Prostate gland (tissue), 2 donors: Measurements from ENCODE around the gene PDSS2. TPM values are rescaled to one million over a fixed set of nuclear protein-coding genes. Genes with fewer than 3 reads are reported as not detected.
"Not testable (repeated sequence)": the region's sequence is repeated elsewhere in the genome, so short reads cannot be mapped to it uniquely, and the experiment has no call there.

Experiments used
- DNase-seq: peaks from one replicate; pipeline ENCODE4 v3.0.0-alpha.2; 2019; ENCODE audit warnings: low spot score
- H3K27ac ChIP-seq, 2 donors: fragments of 200-600 bp; sonication (generic); 2 replicates each; pipeline ENCODE4 v1.5.1; 2017 to 2019
- H3K27me3 ChIP-seq: fragments of 200-600 bp; sonication (generic); replicated peaks from 2 replicates; pipeline ENCODE4 v1.5.1; 2019; ENCODE audit not compliant: insufficient read depth
- H3K36me3 ChIP-seq, 2 donors: fragments of 200-600 bp; sonication (generic); 1 replicate in 1 of 2; 2 replicates in 1 of 2; pipeline versions ENCODE4 v1.5.1 to v1.8.1; 2017 to 2019
- H3K4me1 ChIP-seq: fragments of 200-600 bp; sonication (generic); replicated peaks from 2 replicates; pipeline ENCODE4 v1.5.1; 2019
- H3K4me3 ChIP-seq, 2 donors: fragments of 200-600 bp; sonication (generic); 2 replicates each; pipeline ENCODE4 v1.5.1; 2017 to 2019
- H3K9me3 ChIP-seq: fragments of 200-600 bp; sonication (generic); 2 replicates; pipeline ENCODE4 v1.5.1; 2017
- CTCF ChIP-seq, 4 experiments: fragments of 200-600 bp in 2 of 4; fragments of 450-650 bp in 2 of 4; sonication (generic) in 2 of 4; IDR thresholded peaks; 1 replicate in 3 of 4; 2 replicates in 1 of 4; pipeline ENCODE4 v1.5.1; 2016 to 2019; ENCODE audit warnings: antibody characterized with exemption in 4 of 4, mild to moderate bottlenecking in 2 of 4, moderate library complexity in 2 of 4
- POLR2A ChIP-seq: fragments of 450-650 bp; IDR thresholded peaks from one replicate; pipeline ENCODE4 v1.6.1; 2016; ENCODE audit warnings: antibody characterized with exemption, mild to moderate bottlenecking
- POLR2AphosphoS5 ChIP-seq: sonication (generic); formaldehyde crosslinking; IDR thresholded peaks from one replicate; pipeline ENCODE4 v1.6.1; 2017; ENCODE audit warnings: antibody characterized with exemption
- WGBS: methylation state at CpG from one replicate; pipeline ENCODE4 v1.1.5; 2018; 5-methylcytosine and 5-hydroxymethylcytosine counted together
- intact Hi-C: fragments of 100-400 bp; cut with DNase I; formaldehyde crosslinking; loops from one replicate; pipeline ENCODE4 v1.14.2; 2022
- total RNA-seq, 2 donors: library from RNA; depleted of rRNA; stranded (reverse); fragments of >200 nt; gene quantifications; one replicate each; pipeline ENCODE4 v1.1.0, GENCODE V29; 2016

PDSS2 gene
- total RNA-seq, 2 donors from 2014 or later = 12.7 to 35.3 TPM

GRCh38 chr6:107435798-107436197 lies 23.6 kb downstream of the PDSS2 start:
- 60% methylated on average over 3 of the region's 3 CpGs for WGBS
- H3K4me1 ChIP-seq = no peaks in the 10 kb centered on the region
- DNase-seq = no peak
- no peak overlapping the region for H3K27ac ChIP-seq
- intact Hi-C loops = no loop called here
- H3K9me3 ChIP-seq = no peaks in the 10 kb centered on the region
- H3K36me3 ChIP-seq = no peaks in the 10 kb centered on the region
- H3K27me3 ChIP-seq = no peaks in the 10 kb centered on the region
- no peak overlapping the region for H3K4me3 ChIP-seq
- TF ChIP-seq POLR2AphosphoS5 = no peak
- TF ChIP-seq CTCF (IDR thresholded peaks at IDR 0.05) = no peak
- TF ChIP-seq POLR2A = no peak

- WGBS = 89% methylated on average over 3 of the region's 3 CpGs
- Histone ChIP-seq H3K9me3 (no peaks in the 10 kb centered on the region), H3K36me3 (no peaks in the 10 kb centered on the region), H3K27me3 (no peaks in the 10 kb centered on the region), H3K4me3 (no peak overlapping the region), H3K4me1 (no peaks in the 10 kb centered on the region), H3K27ac (no peak overlapping the region)
- intact Hi-C loops = no loop called here
- no peak for DNase-seq
- TF ChIP-seq CTCF (IDR thresholded peaks at IDR 0.05) (no peak), POLR2AphosphoS5 (no peak)
These were observed 24.6 kb downstream of the PDSS2 start for GRCh38 chr6:107434812-107435211.

GRCh38 chr6:107425951-107426350 lies 33.4 kb downstream of the PDSS2 start:
- H3K36me3 ChIP-seq, H3K9me3 ChIP-seq, H3K27ac ChIP-seq, intact Hi-C loops, H3K4me3 ChIP-seq, H3K27me3 ChIP-seq, DNase-seq, H3K4me1 ChIP-seq: not testable (repeated sequence)
- 67% methylated on average over 6 of the region's 6 CpGs for WGBS

- DNase-seq = no peak
- Histone ChIP-seq H3K4me1 (no peaks in the 10 kb centered on the region), H3K27ac (no peak overlapping the region), H3K4me3 (no peak overlapping the region), H3K27me3 (no peaks in the 10 kb centered on the region), H3K9me3 (no peaks in the 10 kb centered on the region), H3K36me3 (no peaks in the 10 kb centered on the region)
- TF ChIP-seq CTCF (IDR thresholded peaks at IDR 0.05) (no peak), POLR2A (no peak), POLR2AphosphoS5 (no peak)
- 16% methylated on average over 1 of the region's 1 CpG for WGBS
- intact Hi-C loops = no loop called here
These were observed 35.8 kb downstream of the PDSS2 start for GRCh38 chr6:107423474-107423990.

- H3K27ac ChIP-seq = no peak overlapping the region
- H3K4me1 ChIP-seq = no peaks in the 10 kb centered on the region
- DNase-seq = no peak
- no peaks in the 10 kb centered on the region for H3K9me3 ChIP-seq
- no peak overlapping the region for H3K4me3 ChIP-seq
- 40% methylated on average over 5 of the region's 5 CpGs for WGBS
- no peak for TF ChIP-seq POLR2A
- no peak for TF ChIP-seq POLR2AphosphoS5
- no peak for TF ChIP-seq CTCF (IDR thresholded peaks at IDR 0.05)
- intact Hi-C loops = no loop called here
- no peaks in the 10 kb centered on the region for H3K27me3 ChIP-seq
- H3K36me3 ChIP-seq = no peaks in the 10 kb centered on the region
These were observed 37.6 kb downstream of the PDSS2 start for GRCh38 chr6:107421696-107422256.
